Measurements from ENCODE around the gene CDS1.
A peak's percentile ranks its signal among the peaks of the same experiment; 100 is the strongest.
"Not testable (repeated sequence)": the region's sequence is repeated elsewhere in the genome, so short reads cannot be mapped to it uniquely, and the experiment has no call there.

The CDS1 gene

GRCh38 chr4:84611531-84611930 lies 28.6 kb downstream of the CDS1 start:
- no peak for DNase-seq (ENCODE audit: low read depth)

GRCh38 chr4:84614891-84615290 lies 32.0 kb downstream of the CDS1 start:
- no peak for DNase-seq (ENCODE audit: low read depth)

GRCh38 chr4:84615355-84615754 lies 32.4 kb downstream of the CDS1 start:
- no peak for DNase-seq (ENCODE audit: low read depth)

GRCh38 chr4:84622959-84623358 lies 40.0 kb downstream of the CDS1 start:
- no peak for DNase-seq (ENCODE audit: low read depth)

- no peak for DNase-seq (ENCODE audit: low read depth)
These were observed 40.7 kb downstream of the CDS1 start for GRCh38 chr4:84623661-84624060.

- no peak for DNase-seq (ENCODE audit: low read depth)
These were observed 43.7 kb downstream of the CDS1 start for GRCh38 chr4:84626673-84627072.

GRCh38 chr4:84631573-84631972 lies 48.6 kb downstream of the CDS1 start:
- DNase-seq (ENCODE audit: low read depth): no peak

- DNase-seq (ENCODE audit: low read depth): peak; percentile 79
These were observed 49.2 kb downstream of the CDS1 start for GRCh38 chr4:84632092-84632491.

- no peak for DNase-seq (ENCODE audit: low read depth)
These were observed 52.0 kb downstream of the CDS1 start for GRCh38 chr4:84634961-84635360.

GRCh38 chr4:84638092-84638491 lies 55.2 kb downstream of the CDS1 start:
- no peak for DNase-seq (ENCODE audit: low read depth)

- no peak for DNase-seq (ENCODE audit: low read depth)
These were observed 56.2 kb downstream of the CDS1 start for GRCh38 chr4:84639145-84639544.

- no peak for DNase-seq (ENCODE audit: low read depth)
These were observed 61.2 kb downstream of the CDS1 start for GRCh38 chr4:84644087-84644486.

- DNase-seq (ENCODE audit: low read depth): peak; percentile 15
These were observed 64.5 kb downstream of the CDS1 start for GRCh38 chr4:84647312-84647884.

- DNase-seq (ENCODE audit: low read depth): no peak
These were observed 65.3 kb downstream of the CDS1 start for GRCh38 chr4:84648178-84648577.

GRCh38 chr4:84648863-84649647 lies 66.1 kb downstream of the CDS1 start:
- no peak for DNase-seq (ENCODE audit: low read depth)

- no peak for DNase-seq (ENCODE audit: low read depth)
These were observed 68.6 kb downstream of the CDS1 start for GRCh38 chr4:84651499-84651898.

GRCh38 chr4:84652478-84652877 lies 69.6 kb downstream of the CDS1 start:
- DNase-seq (ENCODE audit: low read depth): no peak

- no peak for DNase-seq (ENCODE audit: low read depth)
These were observed 77.7 kb downstream of the CDS1 start for GRCh38 chr4:84660606-84661005.

GRCh38 chr4:84661191-84661939 lies 78.4 kb downstream of the CDS1 start:
- no peak for DNase-seq (ENCODE audit: low read depth)

GRCh38 chr4:84664767-84665166 lies 81.8 kb downstream of the CDS1 start:
- DNase-seq (ENCODE audit: low read depth): not testable (repeated sequence)

GRCh38 chr4:84666439-84666838 lies 83.5 kb downstream of the CDS1 start:
- no peak for DNase-seq (ENCODE audit: low read depth)

- no peak for DNase-seq (ENCODE audit: low read depth)
These were observed 86.3 kb downstream of the CDS1 start for GRCh38 chr4:84669201-84669600.

GRCh38 chr4:84672177-84672576 lies 89.2 kb downstream of the CDS1 start:
- DNase-seq (ENCODE audit: low read depth): no peak
